Measurements from ENCODE around the gene DYSF. TPM values are rescaled to one million over a fixed set of nuclear protein-coding genes. Genes with fewer than 3 reads are reported as not detected.

The DYSF gene
- total RNA-seq, 4 donors from 2014 or later = 1.7 to 5.0 (median 2.6) TPM

DNA sequence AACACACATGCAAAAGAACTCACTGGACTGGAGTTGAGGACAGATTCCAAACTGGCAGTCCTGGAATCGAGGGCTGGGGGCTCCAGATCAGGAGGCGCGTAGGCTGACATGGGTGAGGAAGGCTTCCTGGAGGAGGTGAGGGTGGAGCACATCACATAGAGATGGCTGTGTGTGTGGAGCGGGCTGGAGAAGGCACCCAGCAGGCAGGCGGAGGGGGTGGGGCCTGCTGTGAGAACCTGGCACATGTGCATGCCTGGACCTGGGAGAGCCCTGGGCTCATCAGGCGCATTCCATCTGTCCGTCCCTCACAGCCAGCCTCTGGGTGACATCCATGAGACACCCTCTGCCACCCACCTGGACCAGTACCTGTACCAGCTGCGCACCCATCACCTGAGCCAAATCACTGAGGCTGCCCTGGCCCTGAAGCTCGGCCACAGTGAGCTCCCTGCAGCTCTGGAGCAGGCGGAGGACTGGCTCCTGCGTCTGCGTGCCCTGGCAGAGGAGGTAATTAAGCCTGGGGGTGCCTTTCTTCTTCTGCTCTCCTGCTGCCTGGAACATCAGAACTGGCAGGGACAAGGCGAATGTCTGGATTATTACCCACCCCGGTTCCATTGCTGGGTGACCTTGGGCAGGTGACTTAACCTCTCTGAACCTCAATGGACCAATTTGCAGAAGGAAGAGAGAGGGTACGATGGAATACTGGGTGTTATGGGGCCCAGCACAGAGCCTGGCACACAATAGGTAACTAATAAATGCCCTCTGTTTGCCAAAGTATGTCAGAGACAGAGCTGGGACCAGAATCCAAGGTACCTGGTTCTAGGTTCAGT lies 108.3 kb downstream of the DYSF start:
- Histone ChIP-seq H3K4me3 (no peak overlapping the region), H3K4me1 (peaks cover 5% of the 10 kb centered on the region), H3K27ac (no peak overlapping the region), H3K36me3 (no peaks in the 10 kb centered on the region), H3K27me3 (peaks cover 17% of the 10 kb centered on the region), H3K9me3 (no peaks in the 10 kb centered on the region)
- WGBS = 68% methylated on average over 10 of the region's 15 CpGs
- TF ChIP-seq POLR2AphosphoS5 (IDR thresholded peaks at IDR 0.05) (no peak), POLR2A (IDR thresholded peaks at IDR 0.05) (no peak), EP300 (IDR thresholded peaks at IDR 0.05) (no peak)
- TF ChIP-seq, protein P1, sequence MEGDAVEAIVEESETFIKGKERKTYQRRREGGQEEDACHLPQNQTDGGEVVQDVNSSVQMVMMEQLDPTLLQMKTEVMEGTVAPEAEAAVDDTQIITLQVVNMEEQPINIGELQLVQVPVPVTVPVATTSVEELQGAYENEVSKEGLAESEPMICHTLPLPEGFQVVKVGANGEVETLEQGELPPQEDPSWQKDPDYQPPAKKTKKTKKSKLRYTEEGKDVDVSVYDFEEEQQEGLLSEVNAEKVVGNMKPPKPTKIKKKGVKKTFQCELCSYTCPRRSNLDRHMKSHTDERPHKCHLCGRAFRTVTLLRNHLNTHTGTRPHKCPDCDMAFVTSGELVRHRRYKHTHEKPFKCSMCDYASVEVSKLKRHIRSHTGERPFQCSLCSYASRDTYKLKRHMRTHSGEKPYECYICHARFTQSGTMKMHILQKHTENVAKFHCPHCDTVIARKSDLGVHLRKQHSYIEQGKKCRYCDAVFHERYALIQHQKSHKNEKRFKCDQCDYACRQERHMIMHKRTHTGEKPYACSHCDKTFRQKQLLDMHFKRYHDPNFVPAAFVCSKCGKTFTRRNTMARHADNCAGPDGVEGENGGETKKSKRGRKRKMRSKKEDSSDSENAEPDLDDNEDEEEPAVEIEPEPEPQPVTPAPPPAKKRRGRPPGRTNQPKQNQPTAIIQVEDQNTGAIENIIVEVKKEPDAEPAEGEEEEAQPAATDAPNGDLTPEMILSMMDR (IDR thresholded peaks at IDR 0.05) = no peak
- DNase-seq (ENCODE audit: low spot score in 2 of 2) = no peak

GRCh38 chr2:71562518-71562917 lies 109.2 kb downstream of the DYSF start:
- no peaks in the 10 kb centered on the region for H3K36me3 ChIP-seq
- H3K4me3 ChIP-seq = no peak overlapping the region
- 83% methylated on average over 7 of the region's 7 CpGs for WGBS
- H3K27me3 ChIP-seq = peaks cover 17% of the 10 kb centered on the region
- peaks cover 5% of the 10 kb centered on the region for H3K4me1 ChIP-seq
- H3K9me3 ChIP-seq = no peaks in the 10 kb centered on the region
- no peak overlapping the region for H3K27ac ChIP-seq
- DNase-seq (ENCODE audit: low spot score in 2 of 2) = no peak
- no peak for TF ChIP-seq POLR2A (IDR thresholded peaks at IDR 0.05)
- TF ChIP-seq, protein P1 (IDR thresholded peaks at IDR 0.05) = no peak
- TF ChIP-seq EP300 (IDR thresholded peaks at IDR 0.05) = no peak
- no peak for TF ChIP-seq POLR2AphosphoS5 (IDR thresholded peaks at IDR 0.05)

DNA sequence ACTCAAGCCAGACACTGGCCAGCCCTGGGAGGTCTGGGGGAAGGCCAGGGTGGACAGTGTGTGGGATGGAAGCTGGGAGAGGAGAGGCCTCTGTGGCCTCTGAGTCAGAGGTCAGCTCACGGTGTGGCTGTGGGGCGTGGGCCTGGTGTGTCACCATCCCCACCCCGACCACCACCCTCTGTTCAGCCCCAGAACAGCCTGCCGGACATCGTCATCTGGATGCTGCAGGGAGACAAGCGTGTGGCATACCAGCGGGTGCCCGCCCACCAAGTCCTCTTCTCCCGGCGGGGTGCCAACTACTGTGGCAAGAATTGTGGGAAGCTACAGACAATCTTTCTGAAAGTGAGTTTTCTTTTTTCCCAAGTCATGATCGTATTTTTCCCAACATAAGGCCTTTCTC lies 110.5 kb downstream of the DYSF start:
- H3K36me3 ChIP-seq = no peaks in the 10 kb centered on the region
- peaks cover 17% of the 10 kb centered on the region for H3K27me3 ChIP-seq
- H3K9me3 ChIP-seq = no peaks in the 10 kb centered on the region
- DNase-seq (ENCODE audit: low spot score in 2 of 2) = no peak
- TF ChIP-seq POLR2A (IDR thresholded peaks at IDR 0.05) (no peak), EP300 (IDR thresholded peaks at IDR 0.05) (no peak), POLR2AphosphoS5 (IDR thresholded peaks at IDR 0.05) (no peak)
- TF ChIP-seq, protein P1 (IDR thresholded peaks at IDR 0.05) = no peak
- H3K27ac ChIP-seq = no peak overlapping the region
- 87% methylated on average over 5 of the region's 11 CpGs for WGBS
- peaks cover 5% of the 10 kb centered on the region for H3K4me1 ChIP-seq
- H3K4me3 ChIP-seq = no peak overlapping the region

DNA sequence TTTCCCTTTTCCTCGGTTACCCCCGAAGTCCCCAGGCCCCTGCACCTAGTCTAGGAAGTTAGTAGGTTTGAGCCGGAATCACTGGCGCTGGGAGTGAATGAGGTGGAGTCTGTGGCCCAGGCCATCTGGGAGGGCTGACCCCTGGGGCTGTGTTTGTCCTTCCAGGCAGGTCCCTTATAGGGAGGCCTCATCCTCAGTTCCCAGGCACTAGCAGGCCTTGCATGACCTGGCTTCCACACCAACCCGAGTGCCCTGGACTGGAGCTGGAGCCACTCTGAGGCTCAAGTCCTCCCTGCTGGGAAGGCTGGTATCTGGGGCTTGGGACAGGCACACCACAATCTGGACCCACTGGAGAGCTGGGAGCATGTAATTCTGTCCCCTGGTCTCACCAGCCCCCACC lies 111.0 kb downstream of the DYSF start:
- DNase-seq (ENCODE audit: low spot score in 2 of 2) = no peak
- Histone ChIP-seq H3K27me3 (peaks cover 15% of the 10 kb centered on the region), H3K4me1 (peaks cover 5% of the 10 kb centered on the region), H3K27ac (no peak overlapping the region), H3K36me3 (no peaks in the 10 kb centered on the region), H3K4me3 (no peak overlapping the region), H3K9me3 (no peaks in the 10 kb centered on the region)
- 95% methylated on average over 5 of the region's 5 CpGs for WGBS
- TF ChIP-seq POLR2A (IDR thresholded peaks at IDR 0.05) (no peak), POLR2AphosphoS5 (IDR thresholded peaks at IDR 0.05) (no peak), EP300 (IDR thresholded peaks at IDR 0.05) (no peak)
- TF ChIP-seq, protein P1 (IDR thresholded peaks at IDR 0.05) = no peak

DNA sequence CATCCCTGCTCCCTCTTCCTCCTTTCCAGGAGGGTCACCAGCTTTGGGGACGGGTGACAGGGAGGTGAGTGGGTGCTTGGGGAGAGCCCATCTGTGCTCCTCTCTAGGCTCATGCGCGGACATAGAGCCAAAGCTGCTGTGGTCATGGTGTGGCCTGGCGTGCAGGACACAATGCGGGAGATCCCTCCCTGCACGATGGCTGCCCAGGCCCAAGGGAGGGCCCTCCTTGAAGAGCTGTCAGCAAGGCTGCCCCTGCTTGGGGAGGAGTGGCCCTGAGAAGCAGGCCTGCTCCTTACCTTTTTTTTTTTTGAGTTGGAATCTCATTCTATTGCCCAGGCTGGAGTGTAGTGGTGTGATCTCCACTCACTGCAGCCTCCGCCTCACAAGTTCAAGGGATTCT lies 111.4 kb downstream of the DYSF start:
- Histone ChIP-seq H3K9me3 (no peaks in the 10 kb centered on the region), H3K27ac (no peak overlapping the region), H3K36me3 (no peaks in the 10 kb centered on the region), H3K27me3 (peaks cover 10% of the 10 kb centered on the region), H3K4me1 (peaks cover 5% of the 10 kb centered on the region), H3K4me3 (no peak overlapping the region)
- no peak for DNase-seq (ENCODE audit: low spot score in 2 of 2)
- TF ChIP-seq EP300 (IDR thresholded peaks at IDR 0.05) (no peak), POLR2AphosphoS5 (IDR thresholded peaks at IDR 0.05) (no peak)
- 93% methylated on average over 5 of the region's 7 CpGs for WGBS
